ENCODE results near the gene FAM3C. TPM values are rescaled to one million over a fixed set of nuclear protein-coding genes. Genes with fewer than 3 reads are reported as not detected.

FAM3C gene
- polyA plus RNA-seq, 1 donor, result 106 TPM

DNA sequence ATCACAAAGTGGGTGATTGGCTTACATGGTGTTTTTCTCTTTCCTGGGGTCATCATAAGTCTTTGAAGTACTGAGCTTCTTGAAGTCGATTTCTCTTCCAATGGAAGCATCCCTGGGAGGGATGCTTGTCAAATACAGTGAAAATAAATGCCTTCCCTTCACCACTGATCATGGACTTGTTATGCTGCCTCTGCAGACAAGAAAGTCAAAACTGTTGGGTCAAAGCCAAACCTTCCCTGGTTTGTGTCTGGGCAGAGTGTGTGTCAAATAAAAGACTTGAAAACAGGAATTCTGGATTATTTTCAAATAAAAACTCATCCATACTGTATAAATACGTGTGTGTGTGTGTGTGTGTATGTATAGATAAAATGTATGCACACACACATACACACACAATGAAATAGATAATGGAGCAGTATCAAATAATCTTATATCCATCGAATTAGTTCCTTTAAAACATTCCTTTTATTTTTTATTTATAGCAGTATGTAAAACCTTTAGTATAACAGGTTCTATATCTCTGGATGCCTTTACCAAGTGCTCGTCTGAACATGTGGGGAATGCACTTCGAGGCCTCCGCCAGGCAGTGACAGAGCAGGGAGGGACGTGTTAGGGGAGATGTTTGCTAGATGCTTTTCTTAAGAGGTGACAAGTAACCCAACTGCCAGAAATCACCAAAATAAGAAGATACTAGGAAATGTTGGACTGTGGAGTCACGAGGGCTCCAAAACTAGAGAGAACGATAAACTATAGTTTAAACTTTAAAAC, 94.5 kb downstream of the FAM3C start:
- no peak for DNase-seq

GRCh38 chr7:121300685-121301420, 95.3 kb downstream of the FAM3C start:
- DNase-seq, result no peak

Other genes with a start within 250 kb of the FAM3C start
- 0.07 TPM for gene WNT16, start 67.3 kb downstream of the FAM3C start, polyA plus RNA-seq (ENCODE audit: insufficient read length)

Measured in left kidney (tissue), 2 donors.